A673 (cell line): ENCODE data around the gene LRBA. TPM values are rescaled to one million over a fixed set of nuclear protein-coding genes. Genes with fewer than 3 reads are reported as not detected.

Experiments used
- BruUV-seq: library from RNA; stranded (reverse); fragments of 400-500 nt; replicated peaks from 2 replicates; lab custom pipeline; 2021; lab: Mats Ljungman, UMichigan
- CTCF ChIA-PET: fragments of 300-600 bp; sonication (Branson Sonifier 250); formaldehyde crosslinking; loops from one replicate; lab custom pipeline; 2022; ENCODE audit warnings: antibody characterized with exemption; lab: Charles Lee
- POLR2A ChIA-PET: fragments of 300-600 bp; sonication (Branson Sonifier 250); formaldehyde crosslinking; loops from one replicate; lab custom pipeline; 2022; ENCODE audit warnings: antibody characterized with exemption; ENCODE audit not compliant: low non-redundant PET; lab: Charles Lee
- DNase-seq: peaks from one replicate; pipeline ENCODE4 v3.0.0-alpha.2; 2015; ENCODE audit warnings: low spot score
- H3K27ac ChIP-seq: fragments of 200-600 bp; sonication (generic); 2 replicates; pipeline ENCODE4 v1.5.1; 2016; ENCODE audit warnings: mixed run types, low read depth, mild to moderate bottlenecking, mixed read lengths, antibody characterized with exemption, low read length; ENCODE audit not compliant: poor library complexity, severe bottlenecking
- H3K27me3 ChIP-seq: fragments of 200-600 bp; sonication (generic); replicated peaks from 2 replicates; pipeline ENCODE4 v1.6.1; 2017; ENCODE audit warnings: mixed run types, low read depth, mild to moderate bottlenecking, mixed read lengths, antibody characterized with exemption, low read length; ENCODE audit not compliant: insufficient read depth, poor library complexity
- H3K36me3 ChIP-seq: fragments of 200-600 bp; sonication (generic); 2 replicates; pipeline ENCODE4 v1.6.1; 2016; ENCODE audit warnings: mixed run types, mild to moderate bottlenecking, mixed read lengths, antibody characterized with exemption, low read length; ENCODE audit not compliant: insufficient read depth, poor library complexity, severe bottlenecking
- H3K4me1 ChIP-seq: fragments of 200-600 bp; sonication (generic); 2 replicates; pipeline ENCODE4 v1.6.1; 2017; ENCODE audit warnings: mixed run types, mild to moderate bottlenecking, mixed read lengths, antibody characterized with exemption, low read length; ENCODE audit not compliant: insufficient read depth, poor library complexity, severe bottlenecking
- H3K4me3 ChIP-seq: fragments of 200-600 bp; sonication (generic); 2 replicates; pipeline ENCODE4 v1.5.1; 2016; ENCODE audit warnings: low read depth, mixed run types, mild to moderate bottlenecking, mixed read lengths, low read length; ENCODE audit not compliant: poor library complexity, severe bottlenecking
- H3K9me3 ChIP-seq: fragments of 200-600 bp; sonication (generic); 2 replicates; pipeline ENCODE4 v1.6.1; 2016; ENCODE audit warnings: mixed run types, low read depth, mild to moderate bottlenecking, mixed read lengths, antibody characterized with exemption, low read length; ENCODE audit not compliant: poor library complexity, severe bottlenecking
- EZH2 ChIP-seq: fragments of 200-600 bp; sonication (generic); IDR thresholded peaks from 2 replicates; pipeline ENCODE4 v1.6.1; 2017; ENCODE audit warnings: borderline replicate concordance, low read depth, mild to moderate bottlenecking, mixed read lengths, antibody characterized with exemption, low read length; ENCODE audit not compliant: poor library complexity, severe bottlenecking
- intact Hi-C: fragments of 100-400 bp; cut with micrococcal nuclease; formaldehyde crosslinking; loops from one replicate; pipeline ENCODE4 v1.10.0; 2022; ENCODE audit not compliant: unreplicated experiment
- total RNA-seq: library from RNA; stranded (reverse); gene quantifications from 2 replicates; pipeline ENCODE4 v1.2.3, GENCODE V29; 2021
- TF ChIP-seq, protein P1 (sequence below): fragments of 300-800, 200-600 bp; sonication (generic); conservative IDR thresholded peaks from 2 replicates; pipeline ENCODE4 v1.5.1; 2017; ENCODE audit warnings: low read depth, mild to moderate bottlenecking, antibody characterized with exemption, low read length, moderate library complexity, mixed read lengths

LRBA gene
- total RNA-seq, 1 experiment from 2014 or later: 35.7 TPM

DNA sequence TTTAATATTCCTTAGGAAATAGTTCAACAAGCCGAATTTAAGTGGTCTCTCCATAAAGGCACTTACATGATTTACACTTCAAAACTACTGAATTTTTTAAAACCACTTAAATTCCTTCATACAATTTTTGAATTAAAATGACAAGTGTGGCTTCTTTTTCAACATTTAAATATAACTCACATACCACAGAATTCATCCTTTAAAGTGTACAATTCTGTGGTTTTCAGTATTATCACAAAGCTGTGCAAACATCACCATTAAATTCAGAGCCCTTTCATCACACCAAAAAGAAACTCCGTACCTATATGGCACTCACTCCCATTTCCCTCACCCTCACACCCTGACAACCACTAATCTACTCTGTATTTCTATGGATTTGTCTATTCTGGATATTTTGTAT lies 634.0 kb downstream of the LRBA start:
- DNase-seq: no peak
- BruUV-seq: no TSS peak
- intact Hi-C loops: no loop called here
- Histone ChIP-seq H3K9me3 (no peaks in the 10 kb centered on the region), H3K27me3 (no peaks in the 10 kb centered on the region), H3K4me3 (no peak overlapping the region), H3K27ac (no peak overlapping the region), H3K36me3 (no peaks in the 10 kb centered on the region), H3K4me1 (peaks cover 19% of the 10 kb centered on the region)
- ChIA-PET CTCF (no interaction called here), POLR2A (no interaction called here)
- TF ChIP-seq EZH2: no peak
- TF ChIP-seq, protein P1, sequence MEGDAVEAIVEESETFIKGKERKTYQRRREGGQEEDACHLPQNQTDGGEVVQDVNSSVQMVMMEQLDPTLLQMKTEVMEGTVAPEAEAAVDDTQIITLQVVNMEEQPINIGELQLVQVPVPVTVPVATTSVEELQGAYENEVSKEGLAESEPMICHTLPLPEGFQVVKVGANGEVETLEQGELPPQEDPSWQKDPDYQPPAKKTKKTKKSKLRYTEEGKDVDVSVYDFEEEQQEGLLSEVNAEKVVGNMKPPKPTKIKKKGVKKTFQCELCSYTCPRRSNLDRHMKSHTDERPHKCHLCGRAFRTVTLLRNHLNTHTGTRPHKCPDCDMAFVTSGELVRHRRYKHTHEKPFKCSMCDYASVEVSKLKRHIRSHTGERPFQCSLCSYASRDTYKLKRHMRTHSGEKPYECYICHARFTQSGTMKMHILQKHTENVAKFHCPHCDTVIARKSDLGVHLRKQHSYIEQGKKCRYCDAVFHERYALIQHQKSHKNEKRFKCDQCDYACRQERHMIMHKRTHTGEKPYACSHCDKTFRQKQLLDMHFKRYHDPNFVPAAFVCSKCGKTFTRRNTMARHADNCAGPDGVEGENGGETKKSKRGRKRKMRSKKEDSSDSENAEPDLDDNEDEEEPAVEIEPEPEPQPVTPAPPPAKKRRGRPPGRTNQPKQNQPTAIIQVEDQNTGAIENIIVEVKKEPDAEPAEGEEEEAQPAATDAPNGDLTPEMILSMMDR: no peak

DNA sequence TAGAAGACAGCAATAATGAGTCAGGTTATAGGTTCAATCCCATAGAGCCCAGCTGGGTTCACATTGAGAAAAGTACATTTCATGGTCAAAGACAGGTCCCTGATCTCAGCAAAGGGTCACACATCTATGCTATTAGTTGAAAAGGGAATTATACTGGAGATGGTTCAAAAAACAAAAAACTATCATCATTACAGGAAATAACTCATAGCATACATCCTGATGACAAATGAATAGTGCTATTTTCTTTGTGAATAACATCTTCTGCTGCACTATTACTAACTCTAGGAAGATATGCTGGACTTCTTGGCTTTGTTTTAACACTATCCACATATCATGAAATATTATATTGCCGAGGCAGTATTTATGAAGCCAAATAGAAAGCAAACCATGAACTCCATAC lies 635.6 kb downstream of the LRBA start:
- intact Hi-C loops: no loop called here
- H3K4me3 ChIP-seq: no peak overlapping the region
- H3K4me1 ChIP-seq: peaks cover 3% of the 10 kb centered on the region
- POLR2A ChIA-PET: no interaction called here
- TF ChIP-seq, protein P1: no peak
- no peak for TF ChIP-seq EZH2
- H3K27ac ChIP-seq: no peak overlapping the region
- no TSS peak for BruUV-seq
- no peaks in the 10 kb centered on the region for H3K9me3 ChIP-seq
- no peaks in the 10 kb centered on the region for H3K36me3 ChIP-seq
- no peaks in the 10 kb centered on the region for H3K27me3 ChIP-seq
- DNase-seq: no peak
- CTCF ChIA-PET: no interaction called here

DNA sequence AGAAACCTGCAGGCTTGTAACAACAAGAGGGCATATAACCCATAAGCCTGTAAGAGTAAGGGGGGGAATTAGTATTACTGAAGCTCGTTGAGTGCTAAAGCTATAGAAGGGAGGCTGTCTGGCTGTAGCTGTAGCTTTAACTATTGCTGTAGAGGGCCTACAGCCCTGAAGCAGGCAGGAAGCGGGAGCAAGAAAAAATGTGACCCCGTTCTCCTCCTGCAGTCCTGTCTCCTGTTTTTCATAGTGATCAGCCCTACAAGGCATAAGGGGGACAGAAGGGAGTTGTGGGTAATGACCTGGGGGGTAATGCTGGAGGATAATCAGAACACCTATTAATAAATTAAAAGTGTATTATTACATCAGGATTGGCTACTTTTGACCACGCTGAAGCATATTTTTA lies 640.1 kb downstream of the LRBA start:
- ChIA-PET CTCF (no interaction called here), POLR2A (no interaction called here)
- TF ChIP-seq, protein P1: no peak
- TF ChIP-seq EZH2: no peak
- Histone ChIP-seq H3K27me3 (no peaks in the 10 kb centered on the region), H3K36me3 (no peaks in the 10 kb centered on the region), H3K27ac (no peak overlapping the region), H3K4me3 (no peak overlapping the region), H3K4me1 (no peaks in the 10 kb centered on the region), H3K9me3 (peaks cover 3% of the 10 kb centered on the region)
- BruUV-seq: no TSS peak
- intact Hi-C loops: no loop called here
- DNase-seq: no peak
